HFFc6 (cell line): ENCODE data around the gene XIRP2. TPM values are rescaled to one million over a fixed set of nuclear protein-coding genes. Genes with fewer than 3 reads are reported as not detected.

ENCODE experiments used
- DNase-seq: peaks from one replicate; pipeline ENCODE4 v3.0.0-alpha.2; 2018
- H3K27ac Mint-ChIP-seq: 2 replicates; pipeline ENCODE4 v1.8.0; 2020; ENCODE audit warnings: mild to moderate bottlenecking, mixed read lengths
- H3K27me3 Mint-ChIP-seq: 2 replicates; pipeline ENCODE4 v1.8.0; 2021; ENCODE audit warnings: mild to moderate bottlenecking, moderate library complexity, mixed read lengths; ENCODE audit not compliant: insufficient read depth
- H3K36me3 Mint-ChIP-seq: 2 replicates; pipeline ENCODE4 v1.8.0; 2021; ENCODE audit warnings: low read depth, mixed read lengths
- H3K4me1 Mint-ChIP-seq: 2 replicates; pipeline ENCODE4 v1.8.0; 2020; ENCODE audit warnings: low read depth, mixed read lengths
- H3K4me3 Mint-ChIP-seq: 2 replicates; pipeline ENCODE4 v1.8.0; 2020; ENCODE audit warnings: mild to moderate bottlenecking, moderate library complexity, mixed read lengths
- H3K9me3 Mint-ChIP-seq: 2 replicates; pipeline ENCODE4 v1.8.0; 2020; ENCODE audit warnings: mild to moderate bottlenecking, mixed read lengths
- total RNA-seq, 6 experiments: library from RNA; stranded (reverse); fragmentation: NEBNext Ultra II Directional; extraction: Animal tissue kit (Norgen Biotek cat#: 25700); gene quantifications; 2 replicates in 1 of 6; 3 replicates in 5 of 6; pipeline ENCODE4 v1.2.3, GENCODE V29; 2021
- TF ChIP-seq, protein P1 (sequence below): fragments of 200-600 bp; sonication (generic); IDR thresholded peaks from 2 replicates; pipeline ENCODE4 v1.5.0; 2021; ENCODE audit warnings: antibody characterized with exemption, mild to moderate bottlenecking

Gene XIRP2
- total RNA-seq, 6 experiments from 2014 or later = not detected

DNA sequence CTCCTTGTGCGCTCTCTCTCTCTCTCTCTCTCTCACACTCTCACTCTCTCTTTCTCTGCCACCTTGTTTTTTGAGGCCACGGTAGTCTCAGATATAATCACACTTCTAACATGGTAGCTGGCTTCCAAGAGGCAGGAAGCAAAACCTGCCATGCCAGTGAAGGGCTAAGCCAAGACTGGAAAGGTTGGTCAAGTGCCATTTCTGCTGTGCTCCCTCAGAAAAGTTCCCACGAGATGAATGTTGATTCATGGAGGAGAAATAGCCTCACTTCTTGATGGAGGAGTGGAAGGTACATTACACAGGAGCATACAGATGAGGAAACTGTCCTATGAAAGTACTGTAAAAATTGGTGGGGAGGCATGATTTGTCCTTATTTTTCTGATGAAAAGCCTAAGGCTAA lies 237.9 kb downstream of the XIRP2 start:
- TF ChIP-seq, protein P1, sequence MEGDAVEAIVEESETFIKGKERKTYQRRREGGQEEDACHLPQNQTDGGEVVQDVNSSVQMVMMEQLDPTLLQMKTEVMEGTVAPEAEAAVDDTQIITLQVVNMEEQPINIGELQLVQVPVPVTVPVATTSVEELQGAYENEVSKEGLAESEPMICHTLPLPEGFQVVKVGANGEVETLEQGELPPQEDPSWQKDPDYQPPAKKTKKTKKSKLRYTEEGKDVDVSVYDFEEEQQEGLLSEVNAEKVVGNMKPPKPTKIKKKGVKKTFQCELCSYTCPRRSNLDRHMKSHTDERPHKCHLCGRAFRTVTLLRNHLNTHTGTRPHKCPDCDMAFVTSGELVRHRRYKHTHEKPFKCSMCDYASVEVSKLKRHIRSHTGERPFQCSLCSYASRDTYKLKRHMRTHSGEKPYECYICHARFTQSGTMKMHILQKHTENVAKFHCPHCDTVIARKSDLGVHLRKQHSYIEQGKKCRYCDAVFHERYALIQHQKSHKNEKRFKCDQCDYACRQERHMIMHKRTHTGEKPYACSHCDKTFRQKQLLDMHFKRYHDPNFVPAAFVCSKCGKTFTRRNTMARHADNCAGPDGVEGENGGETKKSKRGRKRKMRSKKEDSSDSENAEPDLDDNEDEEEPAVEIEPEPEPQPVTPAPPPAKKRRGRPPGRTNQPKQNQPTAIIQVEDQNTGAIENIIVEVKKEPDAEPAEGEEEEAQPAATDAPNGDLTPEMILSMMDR = no peak
- Mint-ChIP-seq H3K36me3 (no peaks in the 10 kb centered on the region), H3K27ac (no peak overlapping the region), H3K4me1 (no peaks in the 10 kb centered on the region), H3K9me3 (no peaks in the 10 kb centered on the region; the same call in 1 of the 2 replicates), H3K4me3 (no peak overlapping the region), H3K27me3 (peaks cover 2% of the 10 kb centered on the region; the same call in 1 of the 2 replicates)
- no peak for DNase-seq

DNA sequence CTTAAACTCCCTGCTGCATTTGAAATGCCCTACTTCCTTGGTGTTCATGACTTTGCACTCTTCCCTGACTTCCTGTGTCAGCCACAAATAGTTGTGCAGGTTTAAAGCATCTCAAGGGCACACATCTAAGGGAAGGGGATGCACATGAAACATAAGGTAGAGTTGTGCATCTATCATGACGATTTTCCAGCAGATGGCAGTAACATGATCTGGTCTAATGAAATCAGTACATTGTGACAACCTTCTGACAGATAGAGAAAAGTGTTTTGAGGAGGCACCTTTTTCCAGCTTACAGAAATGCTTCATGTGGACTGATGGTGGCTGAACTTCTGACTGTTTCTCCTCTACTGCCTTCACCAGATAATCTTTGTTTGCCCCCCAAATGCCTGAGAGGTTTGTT lies 238.9 kb downstream of the XIRP2 start:
- no peak overlapping the region for H3K27ac Mint-ChIP-seq
- H3K4me1 Mint-ChIP-seq = no peaks in the 10 kb centered on the region
- no peak overlapping the region for H3K4me3 Mint-ChIP-seq
- peak; percentile 27 for DNase-seq
- peaks cover 2% of the 10 kb centered on the region; the same call in 1 of the 2 replicates for H3K27me3 Mint-ChIP-seq
- no peaks in the 10 kb centered on the region; the same call in 1 of the 2 replicates for H3K9me3 Mint-ChIP-seq
- TF ChIP-seq, protein P1 = peak; percentile 70; the same call in 1 of the 2 replicates
- H3K36me3 Mint-ChIP-seq = no peaks in the 10 kb centered on the region

DNA sequence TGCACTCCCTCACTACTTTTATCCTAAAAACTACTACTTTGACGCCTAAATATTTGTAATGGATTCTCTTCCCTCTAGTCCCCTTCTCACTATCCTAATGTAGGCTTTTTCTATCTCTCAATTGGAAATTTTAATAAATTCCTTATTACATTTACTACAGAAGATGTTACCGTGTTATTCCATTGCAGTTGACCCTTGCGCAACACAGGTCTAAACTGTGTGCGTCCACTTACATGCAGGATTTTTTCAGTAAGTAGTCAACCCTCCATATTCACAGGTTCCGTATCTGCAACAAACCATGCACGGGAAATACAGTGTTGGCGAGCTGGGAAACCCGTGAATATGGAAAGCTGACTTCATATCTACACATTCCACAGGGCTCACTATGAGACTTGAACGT lies 239.8 kb downstream of the XIRP2 start:
- no peak for DNase-seq
- Mint-ChIP-seq H3K4me1 (no peaks in the 10 kb centered on the region), H3K27ac (no peak overlapping the region), H3K9me3 (no peaks in the 10 kb centered on the region; the same call in 1 of the 2 replicates), H3K36me3 (no peaks in the 10 kb centered on the region), H3K27me3 (peaks cover 2% of the 10 kb centered on the region; the same call in 1 of the 2 replicates), H3K4me3 (no peak overlapping the region)
- TF ChIP-seq, protein P1 = no peak

DNA sequence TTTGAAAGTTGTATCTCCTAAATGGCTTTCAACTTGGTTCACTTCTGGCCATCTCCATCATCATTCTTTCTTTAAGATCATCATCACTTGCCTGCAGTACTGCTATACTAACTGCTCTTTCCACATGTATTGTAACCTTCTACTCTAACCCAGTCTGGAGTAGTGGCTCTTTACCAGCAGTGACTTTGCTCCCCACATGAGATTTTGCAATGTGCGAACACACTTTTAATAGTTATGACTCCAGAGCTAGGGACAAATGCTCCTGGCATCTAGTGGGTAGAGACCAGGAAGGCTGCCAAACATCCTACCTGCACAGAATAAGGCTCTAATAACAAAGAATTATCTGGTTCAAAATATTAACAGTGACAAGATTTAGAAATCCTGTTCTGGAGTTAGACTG lies 243.8 kb downstream of the XIRP2 start:
- Mint-ChIP-seq H3K36me3 (no peaks in the 10 kb centered on the region), H3K4me1 (peaks cover 25% of the 10 kb centered on the region), H3K27ac (no peak overlapping the region), H3K27me3 (no peaks in the 10 kb centered on the region; the same call in 1 of the 2 replicates), H3K9me3 (no peaks in the 10 kb centered on the region; the same call in 1 of the 2 replicates), H3K4me3 (no peak overlapping the region)
- DNase-seq = no peak
- TF ChIP-seq, protein P1 = no peak

DNA sequence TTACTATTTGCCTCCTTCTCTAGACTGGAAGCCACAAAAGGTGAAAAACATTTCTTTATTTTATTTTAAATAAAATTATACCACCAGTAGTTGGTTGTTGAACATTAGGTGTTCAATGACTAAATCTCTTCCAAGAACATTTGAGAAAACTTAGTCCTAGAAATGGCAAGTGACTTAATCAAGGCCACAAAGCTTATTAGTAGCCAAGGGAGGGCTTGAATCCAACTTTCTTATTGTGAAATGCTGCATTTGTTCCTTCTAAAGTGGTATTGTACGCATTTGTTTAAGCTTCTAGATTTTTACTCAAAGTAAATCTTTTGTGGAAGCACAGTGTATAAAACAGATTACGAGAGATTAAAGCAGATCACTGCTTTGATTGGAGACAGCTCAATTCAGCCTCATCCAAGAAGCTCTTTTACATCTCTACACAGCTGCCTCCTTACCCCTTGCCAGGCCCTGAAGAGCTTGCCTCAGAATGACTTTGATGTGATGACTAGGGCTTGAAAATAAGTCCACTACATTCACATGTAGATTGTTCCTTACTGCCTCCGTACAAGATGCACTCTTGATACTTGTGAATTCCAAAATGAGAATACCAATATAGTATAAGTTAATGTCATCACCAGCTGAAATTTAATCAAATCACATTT lies 244.8 kb downstream of the XIRP2 start:
- Mint-ChIP-seq H3K4me3 (no peak overlapping the region), H3K4me1 (peaks cover 33% of the 10 kb centered on the region), H3K27ac (no peak overlapping the region), H3K9me3 (no peaks in the 10 kb centered on the region; the same call in 1 of the 2 replicates), H3K27me3 (no peaks in the 10 kb centered on the region; the same call in 1 of the 2 replicates), H3K36me3 (no peaks in the 10 kb centered on the region)
- TF ChIP-seq, protein P1 = no peak
- no peak for DNase-seq
